ENCODE results near the gene AURKAIP1. TPM values are rescaled to one million over a fixed set of nuclear protein-coding genes. Genes with fewer than 3 reads are reported as not detected.

The AURKAIP1 gene
- total and polyA plus RNA-seq, 9 of the 15 experiments (the other 6 are each of a cell fraction or from before 2014, with no cell fraction given): 7.8 to 478 (median 92.0) TPM

- TF ChIP-seq HINFP (tag; conservative IDR thresholded peaks at IDR 0.05; ENCODE audit: low read depth): no peak
- no peak for TF ChIP-seq PCBP1 (IDR thresholded peaks at IDR 0.05; ENCODE audit: low read depth, low read length, poor library complexity, severe bottlenecking)
- TF ChIP-seq TOE1 (IDR thresholded peaks at IDR 0.05; ENCODE audit: borderline replicate concordance): no peak
- TF ChIP-seq TOE1 (CRISPR knock-in tag; IDR thresholded peaks at IDR 0.05; ENCODE audit: borderline replicate concordance, low read depth): 0 out of 2 replicates have a peak, but pooled peaks have one; percentile 33
- TF ChIP-seq ZNF174 (CRISPR knock-in tag; IDR thresholded peaks at IDR 0.05): no peak
- no peak for TF ChIP-seq ZNF224 (CRISPR knock-in tag; IDR thresholded peaks at IDR 0.05)
- no peak for TF ChIP-seq TCFL5 (CRISPR knock-in tag; conservative IDR thresholded peaks at IDR 0.05)
- TF ChIP-seq RUNX1 (IDR thresholded peaks at IDR 0.05; ENCODE audit: low read depth): no peak
- TF ChIP-seq ZNF124 (CRISPR knock-in tag; IDR thresholded peaks at IDR 0.05): no peak
- TF ChIP-seq NFIX (CRISPR knock-in tag; IDR thresholded peaks at IDR 0.05; ENCODE audit: low read depth): no peak
- TF ChIP-seq MTF1 (CRISPR knock-in tag; IDR thresholded peaks at IDR 0.05; ENCODE audit: borderline replicate concordance): no peak
- TF ChIP-seq CHD2 (IDR thresholded peaks at IDR 0.05; ENCODE audit: low read depth, low read length): no peak
- TF ChIP-seq ZNF146 (CRISPR knock-in tag; IDR thresholded peaks at IDR 0.05; ENCODE audit: unreplicated experiment): no peak
- no peak for TF ChIP-seq CHAMP1 (IDR thresholded peaks at IDR 0.05)
- no peak for TF ChIP-seq HEY1 (CRISPR knock-in tag; IDR thresholded peaks at IDR 0.05; ENCODE audit: borderline replicate concordance)
- TF ChIP-seq ZKSCAN3 (CRISPR knock-in tag; IDR thresholded peaks at IDR 0.05): no peak
- TF ChIP-seq MBD2 (IDR thresholded peaks at IDR 0.05; ENCODE audit: borderline replicate concordance, low read depth): no peak
- TF ChIP-seq GTF2E2 (tag; IDR thresholded peaks at IDR 0.05): no peak
- no peak for TF ChIP-seq RHOXF2B (CRISPR knock-in tag; conservative IDR thresholded peaks at IDR 0.05)
- peak; percentile 17; the same call in 1 of the 2 replicates for TF ChIP-seq HCFC1 (IDR thresholded peaks at IDR 0.05; ENCODE audit: low read depth, low read length)
- TF ChIP-seq ELF2 (CRISPR knock-in tag; IDR thresholded peaks at IDR 0.05): no peak
- TF ChIP-seq CTCFL (IDR thresholded peaks at IDR 0.05; ENCODE audit: borderline replicate concordance, insufficient read depth, low read depth, low read length, poor library complexity, severe bottlenecking): peak; percentile 95
- no peak for TF ChIP-seq HLTF (IDR thresholded peaks at IDR 0.05)
These were observed 25.6 kb downstream of the AURKAIP1 start, which contains the start of gene DVL1 (continued) for GRCh38 chr1:1349256-1350012.

Measured in K562 (cell line).